Measurements from ENCODE around the gene CRACR2A. TPM values are rescaled to one million over a fixed set of nuclear protein-coding genes. Genes with fewer than 3 reads are reported as not detected.

Gene CRACR2A
- total RNA-seq, 4 donors from 2014 or later = 2.2 to 11.8 (median 5.0) TPM

GRCh38 chr12:3631759-3632158, 121.2 kb downstream of the CRACR2A start:
- DNase-seq (ENCODE audit: low spot score) (no peak), ATAC-seq (ENCODE audit: low FRiP score) (no peak)
- TF ChIP-seq CTCF (IDR thresholded peaks at IDR 0.05) = no peak

GRCh38 chr12:3631272-3631637, 121.7 kb downstream of the CRACR2A start:
- no peak for TF ChIP-seq CTCF (IDR thresholded peaks at IDR 0.05)
- no peak for ATAC-seq (ENCODE audit: low FRiP score)
- DNase-seq (ENCODE audit: low spot score) = no peak

GRCh38 chr12:3630621-3631271, 122.2 kb downstream of the CRACR2A start:
- ATAC-seq (ENCODE audit: low FRiP score) = no peak
- no peak for DNase-seq (ENCODE audit: low spot score)
- TF ChIP-seq CTCF (IDR thresholded peaks at IDR 0.05) = no peak

- no peak for DNase-seq (ENCODE audit: low spot score)
- TF ChIP-seq CTCF (IDR thresholded peaks at IDR 0.05) = no peak
- no peak for ATAC-seq (ENCODE audit: low FRiP score)
Observed at GRCh38 chr12:3630111-3630510, 122.8 kb downstream of the CRACR2A start.

- TF ChIP-seq CTCF (IDR thresholded peaks at IDR 0.05) = no peak
- DNase-seq (ENCODE audit: low spot score) = no peak
- no peak for ATAC-seq (ENCODE audit: low FRiP score)
Observed at GRCh38 chr12:3629057-3629830, 123.7 kb downstream of the CRACR2A start.

- no peak for DNase-seq (ENCODE audit: low spot score)
Observed at GRCh38 chr12:3628629-3629028, 124.3 kb downstream of the CRACR2A start.

More at GRCh38 chr12:3628629-3629028, 124.3 kb downstream of the CRACR2A start:
- TF ChIP-seq CTCF (IDR thresholded peaks at IDR 0.05) = no peak
- no peak for ATAC-seq (ENCODE audit: low FRiP score)

Measured in omental fat pad (tissue), 4 donors.